OCI-LY1 (cell line): ENCODE measurements around the gene CWC22.
"Not testable (repeated sequence)": the region's sequence is repeated elsewhere in the genome, so short reads cannot be mapped to it uniquely, and the experiment has no call there.

Experiments
- H2AFZ ChIP-seq: fragments of 200-600 bp; sonication (generic), shearing (Covaris generic); 2 replicates; pipeline ENCODE4 v1.6.0; 2014; ENCODE audit warnings: antibody characterized with exemption, mild to moderate bottlenecking, low read length
- H3F3A ChIP-seq: fragments of 200-600 bp; sonication (generic), shearing (Covaris generic); 2 replicates; pipeline ENCODE4 v1.6.0; 2014; ENCODE audit warnings: mild to moderate bottlenecking, antibody characterized with exemption, low read length, moderate library complexity; ENCODE audit not compliant: insufficient read depth
- H3K27ac ChIP-seq: fragments of 200-600 bp; sonication (generic); 2 replicates; pipeline ENCODE4 v1.5.1; 2014; ENCODE audit warnings: low read length, mixed run types, mild to moderate bottlenecking, low read depth; ENCODE audit not compliant: poor library complexity, severe bottlenecking
- H3K27me3 ChIP-seq: fragments of 200-600 bp; sonication (generic); 2 replicates; pipeline ENCODE4 v1.6.0; 2014; ENCODE audit warnings: antibody characterized with exemption, mild to moderate bottlenecking, low read length, moderate library complexity; ENCODE audit not compliant: insufficient read depth
- H3K36me3 ChIP-seq: fragments of 200-600 bp; sonication (generic); 2 replicates; pipeline ENCODE4 v1.6.1; 2014; ENCODE audit warnings: mild to moderate bottlenecking, antibody characterized with exemption, low read length, moderate library complexity, mixed read lengths; ENCODE audit not compliant: insufficient read depth
- H3K4me1 ChIP-seq: fragments of 200-600 bp; sonication (generic); 2 replicates; pipeline ENCODE4 v1.5.1; 2014; ENCODE audit warnings: mild to moderate bottlenecking, low read length, moderate library complexity; ENCODE audit not compliant: insufficient read depth, severe bottlenecking
- H3K4me2 ChIP-seq: fragments of 200-600 bp; sonication (generic), shearing (Covaris generic); 2 replicates; pipeline ENCODE4 v1.6.1; 2014; ENCODE audit warnings: low read length
- H3K4me3 ChIP-seq: fragments of 200-600 bp; sonication (generic); 2 replicates; pipeline ENCODE4 v1.5.1; 2014; ENCODE audit warnings: low read length, low read depth, mild to moderate bottlenecking, mixed read lengths; ENCODE audit not compliant: poor library complexity, severe bottlenecking
- H3K79me2 ChIP-seq: fragments of 200-600 bp; shearing (Covaris generic); 2 replicates; pipeline ENCODE4 v1.6.1; 2016; ENCODE audit warnings: mixed run types, low read length, mixed read lengths; ENCODE audit not compliant: insufficient read depth
- H3K9ac ChIP-seq: fragments of 200-600 bp; sonication (generic), shearing (Covaris generic); 2 replicates; pipeline ENCODE4 v1.6.1; 2014; ENCODE audit warnings: mild to moderate bottlenecking, low read length, mixed read lengths
- H3K9me2 ChIP-seq: fragments of 200-600 bp; sonication (generic), shearing (Covaris generic); 2 replicates; pipeline ENCODE4 v1.6.1; 2014; ENCODE audit warnings: low read depth, mild to moderate bottlenecking, low read length, mixed read lengths
- H3K9me3 ChIP-seq: fragments of 200-600 bp; shearing (Covaris generic); 2 replicates; pipeline ENCODE4 v1.6.1; 2014; ENCODE audit warnings: low read length, mixed read lengths
- H4K20me1 ChIP-seq: fragments of 200-600 bp; sonication (generic), shearing (Covaris generic); 2 replicates; pipeline ENCODE4 v1.6.0; 2016; ENCODE audit warnings: mild to moderate bottlenecking, low read length; ENCODE audit not compliant: insufficient read depth
- CTCF ChIP-seq: fragments of 200-600 bp; sonication (generic), shearing (Covaris generic); IDR thresholded peaks from 2 replicates; pipeline ENCODE4 v1.5.1; 2017; ENCODE audit warnings: mild to moderate bottlenecking, antibody characterized with exemption, low read length, moderate library complexity, mixed read lengths
- EZH2 ChIP-seq: fragments of 200-600 bp; sonication (generic), shearing (Covaris generic); IDR thresholded peaks from 2 replicates; pipeline ENCODE4 v1.8.0; 2017; ENCODE audit warnings: borderline replicate concordance, mixed run types, mild to moderate bottlenecking, antibody characterized with exemption, low read length, moderate library complexity, mixed read lengths

CWC22 gene

GRCh38 chr2:179932786-179933185 is 74.3 kb downstream of the CWC22 start:
- H4K20me1 ChIP-seq: no peaks in the 10 kb centered on the region
- no peaks in the 10 kb centered on the region for H3K27me3 ChIP-seq
- H2AFZ ChIP-seq: no peak overlapping the region
- TF ChIP-seq EZH2 (no peak), CTCF (no peak)
- no peaks in the 10 kb centered on the region for H3K9me2 ChIP-seq
- no peak overlapping the region for H3K9ac ChIP-seq
- no peak overlapping the region for H3K4me3 ChIP-seq
- H3K79me2 ChIP-seq: no peaks in the 10 kb centered on the region
- H3K36me3 ChIP-seq: no peaks in the 10 kb centered on the region
- H3K4me1 ChIP-seq: no peaks in the 10 kb centered on the region
- H3K4me2 ChIP-seq: no peak overlapping the region
- no peak overlapping the region for H3K27ac ChIP-seq
- no peaks in the 10 kb centered on the region for H3K9me3 ChIP-seq
- no peaks in the 10 kb centered on the region for H3F3A ChIP-seq

GRCh38 chr2:179931502-179931901 is 75.6 kb downstream of the CWC22 start:
- Histone ChIP-seq H3K36me3 (no peaks in the 10 kb centered on the region), H3K4me3 (no peak overlapping the region), H3K4me1 (no peaks in the 10 kb centered on the region), H3K4me2 (no peak overlapping the region), H3K9me3 (peaks cover 6% of the 10 kb centered on the region; the same call in 1 of the 2 replicates), H3K27ac (no peak overlapping the region), H4K20me1 (no peaks in the 10 kb centered on the region), H3K27me3 (no peaks in the 10 kb centered on the region), H3F3A (no peaks in the 10 kb centered on the region), H3K9ac (no peak overlapping the region), H3K79me2 (no peaks in the 10 kb centered on the region), H2AFZ (no peak overlapping the region), H3K9me2 (no peaks in the 10 kb centered on the region)
- TF ChIP-seq CTCF (no peak), EZH2 (no peak)

DNA sequence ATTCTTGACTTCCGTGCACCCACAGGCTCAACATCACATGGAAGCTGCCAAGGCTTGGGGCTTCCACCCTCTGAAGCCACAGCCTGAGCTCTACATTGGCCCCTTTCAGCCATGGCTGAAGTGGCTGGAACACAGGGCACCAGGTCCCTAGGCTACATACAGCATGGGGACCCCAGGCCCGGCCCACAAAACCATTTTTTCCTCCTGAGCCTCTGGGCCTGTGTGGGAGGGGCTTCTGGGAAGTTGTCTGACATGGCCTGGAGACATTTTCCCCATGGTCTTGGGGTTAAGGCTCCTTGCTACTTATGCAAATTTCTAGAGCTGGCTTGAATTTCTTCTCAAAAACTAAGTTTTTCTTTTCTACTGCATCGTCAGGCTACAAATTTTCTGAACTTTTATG is 77.1 kb downstream of the CWC22 start:
- H3K4me1 ChIP-seq, H3K4me2 ChIP-seq, H3K36me3 ChIP-seq, H2AFZ ChIP-seq, H3K79me2 ChIP-seq, H3K9ac ChIP-seq, H3F3A ChIP-seq, H3K9me2 ChIP-seq, H3K27ac ChIP-seq, H3K27me3 ChIP-seq, H3K4me3 ChIP-seq, H4K20me1 ChIP-seq: not testable (repeated sequence)
- H3K9me3 ChIP-seq: peaks cover 12% of the 10 kb centered on the region; the same call in 1 of the 2 replicates

- H4K20me1 ChIP-seq: no peaks in the 10 kb centered on the region
- H3K9me3 ChIP-seq: peaks cover 12% of the 10 kb centered on the region; the same call in 1 of the 2 replicates
- H3K4me1 ChIP-seq: no peaks in the 10 kb centered on the region
These were observed 80.1 kb downstream of the CWC22 start for GRCh38 chr2:179927041-179927440.

More at GRCh38 chr2:179927041-179927440, 80.1 kb downstream of the CWC22 start:
- no peak overlapping the region for H3K9ac ChIP-seq
- H2AFZ ChIP-seq: no peak overlapping the region
- H3K36me3 ChIP-seq: no peaks in the 10 kb centered on the region
- no peaks in the 10 kb centered on the region for H3K27me3 ChIP-seq
- H3F3A ChIP-seq: no peaks in the 10 kb centered on the region
- H3K27ac ChIP-seq: no peak overlapping the region
- H3K4me3 ChIP-seq: no peak overlapping the region
- no peak for TF ChIP-seq CTCF
- no peak for TF ChIP-seq EZH2
- no peaks in the 10 kb centered on the region for H3K79me2 ChIP-seq
- no peak overlapping the region for H3K4me2 ChIP-seq
- H3K9me2 ChIP-seq: no peaks in the 10 kb centered on the region
